Fibroblast of lung (primary cell): ENCODE measurements around the gene C1orf198. TPM values are rescaled to one million over a fixed set of nuclear protein-coding genes. Genes with fewer than 3 reads are reported as not detected.

ENCODE experiments used
- DNase-seq, 2 donors: peaks; one replicate each; pipeline versions ENCODE4 v3.0.0 to v3.0.0-alpha.2; 2010; ENCODE audit warnings: low read depth in 2 of 2
- H2AFZ ChIP-seq: 2 replicates; pipeline ENCODE4 v1.5.1; 2012; ENCODE audit warnings: low read length, control low read depth, inconsistent platforms
- H3K27ac ChIP-seq: 2 replicates; pipeline ENCODE4 v1.5.1; 2011; ENCODE audit warnings: low read length, control low read depth; ENCODE audit not compliant: insufficient read depth
- H3K27me3 ChIP-seq: 2 replicates; pipeline ENCODE4 v1.5.1; 2011; ENCODE audit warnings: mild to moderate bottlenecking, low read length; ENCODE audit not compliant: control insufficient read depth, insufficient read depth
- H3K36me3 ChIP-seq: 2 replicates; pipeline ENCODE4 v1.5.1; 2011; ENCODE audit warnings: low read length; ENCODE audit not compliant: control insufficient read depth, insufficient read depth
- H3K4me1 ChIP-seq: 2 replicates; pipeline ENCODE4 v1.5.1; 2011; ENCODE audit warnings: low read length; ENCODE audit not compliant: control insufficient read depth, insufficient read depth; ENCODE audit errors: extremely low read depth
- H3K4me2 ChIP-seq: 2 replicates; pipeline ENCODE4 v1.5.1; 2011; ENCODE audit warnings: low read length, control low read depth; ENCODE audit not compliant: insufficient read depth; ENCODE audit errors: extremely low read depth
- H3K4me3 ChIP-seq, 4 experiments: fragments of 200-600 bp in 1 of 4; sonication (generic) in 1 of 4; replicated peaks in 1 of 4; 2 replicates each; pipeline ENCODE4 v1.5.1; 2011 to 2016; ENCODE audit warnings: low read length in 4 of 4, low read depth in 3 of 4, mild to moderate bottlenecking in 3 of 4, control low read depth in 2 of 4, inconsistent platforms in 1 of 4, mixed read lengths in 1 of 4; ENCODE audit not compliant: insufficient read depth in 1 of 4; ENCODE audit errors: control extremely low read depth in 1 of 4
- H3K79me2 ChIP-seq: 2 replicates; pipeline ENCODE4 v1.5.1; 2012; ENCODE audit warnings: mild to moderate bottlenecking, low read length, inconsistent platforms; ENCODE audit not compliant: control insufficient read depth, insufficient read depth
- H3K9ac ChIP-seq: 2 replicates; pipeline ENCODE4 v1.5.1; 2011; ENCODE audit warnings: mild to moderate bottlenecking, low read length, control low read depth; ENCODE audit not compliant: insufficient read depth
- H3K9me3 ChIP-seq: 2 replicates; pipeline ENCODE4 v1.5.1; 2012; ENCODE audit warnings: low read depth, low read length; ENCODE audit not compliant: control insufficient read depth, insufficient read depth
- H4K20me1 ChIP-seq: 2 replicates; pipeline ENCODE4 v1.5.1; 2011; ENCODE audit warnings: low read length; ENCODE audit not compliant: control insufficient read depth, insufficient read depth; ENCODE audit errors: extremely low read depth
- EZH2 ChIP-seq: IDR thresholded peaks from 2 replicates; pipeline ENCODE4 v1.5.1; 2012; ENCODE audit warnings: low read length, control low read depth, mild to moderate bottlenecking; ENCODE audit errors: missing control alignments
- polyA plus RNA-seq, 2 donors: library from polyadenylated mRNA; depleted of rRNA in 1 of 2; stranded (reverse) in 1 of 2; unstranded in 1 of 2; fragments of >200 nt; gene quantifications; 2 replicates each; pipeline ENCODE4 v1.2.1, GENCODE V29; 2011 to 2012; ENCODE audit warnings: missing spikeins in 1 of 2
- total RNA-seq: library from RNA; depleted of rRNA; stranded (reverse); fragments of >200 nt; gene quantifications from 2 replicates; pipeline ENCODE4 v1.2.1, GENCODE V29; 2014
- TF ChIP-seq, protein P1 (sequence below), 2 donors: IDR thresholded peaks in 1 of 2; conservative IDR thresholded peaks in 1 of 2; 1 replicate in 1 of 2; 2 replicates in 1 of 2; pipeline ENCODE4 v1.5.1; 2011 to 2012; ENCODE audit warnings: low read length in 2 of 2, control low read depth in 1 of 2, inconsistent platforms in 1 of 2, low read depth in 1 of 2, mild to moderate bottlenecking in 1 of 2

Gene C1orf198
- total and polyA plus RNA-seq, 2 donors (not counting 1 experiment from before 2014, with no cell fraction given), result 57.8 to 215 TPM

DNA sequence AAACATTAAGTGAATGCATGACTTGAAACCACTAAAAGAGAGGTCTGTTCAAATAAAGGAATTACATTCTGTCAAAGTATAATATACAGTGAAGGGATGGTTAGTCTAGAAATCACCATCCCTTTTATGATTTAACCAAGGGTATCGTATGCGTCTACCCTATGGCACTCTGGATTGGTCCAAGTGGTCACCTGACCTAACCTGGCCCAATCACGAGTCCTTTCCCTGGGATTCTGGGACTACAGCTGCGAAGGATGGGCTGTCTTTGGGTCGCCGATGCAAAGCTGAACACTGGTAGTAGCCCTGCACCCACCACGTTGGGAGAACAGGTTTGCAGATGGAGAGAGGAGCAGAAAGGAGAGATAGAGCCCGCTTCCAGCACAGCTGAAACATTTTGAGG lies 30.4 kb upstream of the C1orf198 start:
- no peak overlapping the region for H2AFZ ChIP-seq
- H4K20me1 ChIP-seq, result no peaks in the 10 kb centered on the region
- H3K9me3 ChIP-seq, result no peaks in the 10 kb centered on the region
- H3K4me2 ChIP-seq, result no peak overlapping the region
- no peaks in the 10 kb centered on the region for H3K4me1 ChIP-seq
- H3K9ac ChIP-seq, result no peak overlapping the region
- no peaks in the 10 kb centered on the region for H3K36me3 ChIP-seq
- H3K27me3 ChIP-seq, result no peaks in the 10 kb centered on the region
- TF ChIP-seq, protein P1, sequence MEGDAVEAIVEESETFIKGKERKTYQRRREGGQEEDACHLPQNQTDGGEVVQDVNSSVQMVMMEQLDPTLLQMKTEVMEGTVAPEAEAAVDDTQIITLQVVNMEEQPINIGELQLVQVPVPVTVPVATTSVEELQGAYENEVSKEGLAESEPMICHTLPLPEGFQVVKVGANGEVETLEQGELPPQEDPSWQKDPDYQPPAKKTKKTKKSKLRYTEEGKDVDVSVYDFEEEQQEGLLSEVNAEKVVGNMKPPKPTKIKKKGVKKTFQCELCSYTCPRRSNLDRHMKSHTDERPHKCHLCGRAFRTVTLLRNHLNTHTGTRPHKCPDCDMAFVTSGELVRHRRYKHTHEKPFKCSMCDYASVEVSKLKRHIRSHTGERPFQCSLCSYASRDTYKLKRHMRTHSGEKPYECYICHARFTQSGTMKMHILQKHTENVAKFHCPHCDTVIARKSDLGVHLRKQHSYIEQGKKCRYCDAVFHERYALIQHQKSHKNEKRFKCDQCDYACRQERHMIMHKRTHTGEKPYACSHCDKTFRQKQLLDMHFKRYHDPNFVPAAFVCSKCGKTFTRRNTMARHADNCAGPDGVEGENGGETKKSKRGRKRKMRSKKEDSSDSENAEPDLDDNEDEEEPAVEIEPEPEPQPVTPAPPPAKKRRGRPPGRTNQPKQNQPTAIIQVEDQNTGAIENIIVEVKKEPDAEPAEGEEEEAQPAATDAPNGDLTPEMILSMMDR (conservative IDR thresholded peaks at IDR 0.05 in 1 of 2, IDR thresholded peaks at IDR 0.05 in 1 of 2; ENCODE audit: low read depth in 1 of 2, low read length in 2 of 2), result no peak
- no peak for TF ChIP-seq EZH2
- DNase-seq, result no peak
- no peak overlapping the region for H3K4me3 ChIP-seq
- H3K79me2 ChIP-seq, result no peaks in the 10 kb centered on the region
- no peak overlapping the region for H3K27ac ChIP-seq

DNA sequence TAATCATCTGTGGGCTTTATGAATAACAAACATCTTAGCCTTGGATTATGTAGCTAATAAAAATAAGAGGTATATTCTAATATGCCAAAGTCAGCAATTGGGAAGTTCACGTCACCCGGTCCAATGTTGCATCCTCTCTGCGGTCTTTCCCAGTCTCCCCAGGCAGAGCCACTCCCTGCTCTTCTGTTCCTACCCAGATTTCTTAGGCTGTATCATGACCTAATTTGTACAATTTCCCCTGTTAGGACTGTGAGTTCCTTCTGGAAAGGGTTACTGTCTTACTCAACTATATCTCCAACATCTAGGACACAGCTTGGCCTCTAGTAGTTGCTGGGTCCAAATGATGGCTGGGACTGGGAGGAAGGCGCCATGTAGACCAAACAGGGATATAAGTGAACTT lies 29.8 kb upstream of the C1orf198 start:
- Histone ChIP-seq H3K9ac (no peak overlapping the region), H3K27ac (no peak overlapping the region), H2AFZ (no peak overlapping the region), H3K27me3 (no peaks in the 10 kb centered on the region), H3K4me2 (no peak overlapping the region), H3K36me3 (no peaks in the 10 kb centered on the region), H3K4me3 (no peak overlapping the region), H3K79me2 (no peaks in the 10 kb centered on the region), H3K4me1 (no peaks in the 10 kb centered on the region), H4K20me1 (no peaks in the 10 kb centered on the region), H3K9me3 (no peaks in the 10 kb centered on the region)
- no peak for DNase-seq
- TF ChIP-seq EZH2, result no peak
- TF ChIP-seq, protein P1 (conservative IDR thresholded peaks at IDR 0.05 in 1 of 2, IDR thresholded peaks at IDR 0.05 in 1 of 2; ENCODE audit: low read depth in 1 of 2, low read length in 2 of 2), result no peak

DNA sequence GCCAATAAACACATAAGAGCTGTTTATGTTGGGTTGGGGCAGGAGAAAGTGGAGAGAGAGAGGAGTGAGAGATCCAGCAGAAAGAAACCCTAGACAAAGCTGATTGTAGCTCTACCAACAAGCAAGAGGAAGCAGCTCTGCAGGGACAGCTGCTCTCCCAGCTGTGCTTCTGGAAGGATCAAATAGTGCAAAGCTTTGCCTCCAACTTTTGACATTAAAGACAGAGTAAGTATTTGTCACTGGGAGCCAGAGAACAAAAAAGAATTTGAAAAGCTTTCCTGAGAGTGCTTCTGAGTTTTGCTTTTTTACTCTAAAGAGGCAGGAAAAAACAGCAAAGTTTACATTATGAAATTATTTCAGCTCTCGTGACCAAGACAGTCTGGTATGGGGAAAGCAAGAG lies 28.5 kb upstream of the C1orf198 start:
- Histone ChIP-seq H3K4me2 (no peak overlapping the region), H3K4me1 (no peaks in the 10 kb centered on the region), H3K36me3 (no peaks in the 10 kb centered on the region), H3K9ac (no peak overlapping the region), H3K27ac (no peak overlapping the region), H3K4me3 (no peak overlapping the region), H2AFZ (no peak overlapping the region), H3K79me2 (no peaks in the 10 kb centered on the region), H3K9me3 (no peaks in the 10 kb centered on the region), H4K20me1 (no peaks in the 10 kb centered on the region), H3K27me3 (no peaks in the 10 kb centered on the region)
- TF ChIP-seq, protein P1 (conservative IDR thresholded peaks at IDR 0.05 in 1 of 2, IDR thresholded peaks at IDR 0.05 in 1 of 2; ENCODE audit: low read depth in 1 of 2, low read length in 2 of 2), result no peak
- no peak for TF ChIP-seq EZH2
- no peak for DNase-seq
